ENCODE measurements around the gene RBFOX1. TPM values are rescaled to one million over a fixed set of nuclear protein-coding genes. Genes with fewer than 3 reads are reported as not detected.

RBFOX1 gene
- polyA plus RNA-seq, 1 of the 3 experiments (the other 2 are of a cell fraction) = not detected

GRCh38 chr16:7614021-7614795 lies 281.6 kb downstream of the RBFOX1 start:
- TF ChIP-seq GABPA (IDR thresholded peaks at IDR 0.05; ENCODE audit: low read depth) (no peak), FOXJ3 (CRISPR knock-in tag; IDR thresholded peaks at IDR 0.05) (no peak), SIN3A (IDR thresholded peaks at IDR 0.05; ENCODE audit: borderline replicate concordance, low read depth, low read length) (no peak), RXRA (IDR thresholded peaks at IDR 0.05; ENCODE audit: borderline replicate concordance, low read depth) (no peak), GATA2 (CRISPR knock-in tag; IDR thresholded peaks at IDR 0.05) (no peak), RCOR1 (IDR thresholded peaks at IDR 0.05; ENCODE audit: low read length) (no peak), ZBTB33 (IDR thresholded peaks at IDR 0.05; ENCODE audit: borderline replicate concordance, low read depth) (no peak), CTCF (IDR thresholded peaks at IDR 0.05) (no peak), EP300 (IDR thresholded peaks at IDR 0.05; ENCODE audit: borderline replicate concordance in 1 of 2, low read depth in 1 of 2, low read length in 1 of 2) (no peak), MAX (IDR thresholded peaks at IDR 0.05; ENCODE audit: low read depth) (no peak), REST (IDR thresholded peaks at IDR 0.05; ENCODE audit: low read depth, low read length) (no peak), RFX5 (IDR thresholded peaks at IDR 0.05; ENCODE audit: low read length) (no peak), MXI1 (IDR thresholded peaks at IDR 0.05; ENCODE audit: low read depth, low read length) (no peak), TEAD4 (IDR thresholded peaks at IDR 0.05; ENCODE audit: borderline replicate concordance, insufficient read depth) (no peak), FOSL2 (IDR thresholded peaks at IDR 0.05; ENCODE audit: borderline replicate concordance, low read depth) (no peak), USF1 (IDR thresholded peaks at IDR 0.05; ENCODE audit: borderline replicate concordance, low read depth) (no peak), EZH2phosphoT487 (IDR thresholded peaks at IDR 0.05; ENCODE audit: borderline replicate concordance, low read depth) (no peak), FOXM1 (IDR thresholded peaks at IDR 0.05; ENCODE audit: low read depth) (no peak), ELF1 (IDR thresholded peaks at IDR 0.05) (no peak), SMC3 (IDR thresholded peaks at IDR 0.05; ENCODE audit: low read depth, low read length) (no peak)
- POLR2A ChIA-PET = no interaction called here

More at GRCh38 chr16:7614021-7614795, 281.6 kb downstream of the RBFOX1 start:
- CTCF ChIA-PET = interaction anchor here (0.6 kb wide), 1 partner anchor 275 kb away, joined by 3 read pairs; no protein-coding TSS in a partner anchor
- 38% methylated on average over 7 of the region's 7 CpGs for WGBS (ENCODE audit: low lambda C conversion rate)
- Histone ChIP-seq H4K20me1 (ENCODE audit: insufficient read depth) (no peaks in the 10 kb centered on the region), H3K4me2 (no peak overlapping the region), H3K36me3 (replicated peaks in 1 of 2; ENCODE audit: control insufficient read depth in 1 of 2, insufficient read depth in 2 of 2, low read length in 1 of 2) (no peaks in the 10 kb centered on the region), H3K27me3 (ENCODE audit: insufficient read depth) (no peaks in the 10 kb centered on the region), H3K4me1 (ENCODE audit: control insufficient read depth in 1 of 2, insufficient read depth in 2 of 2, low read depth in 1 of 2, low read length in 1 of 2) (no peaks in the 10 kb centered on the region), H3K9me3 (no peaks in the 10 kb centered on the region), H3F3A (replicated peaks; ENCODE audit: insufficient read depth) (no peaks in the 10 kb centered on the region), H3K79me2 (ENCODE audit: insufficient read depth) (no peaks in the 10 kb centered on the region), H3K9me2 (no peaks in the 10 kb centered on the region), H3K9ac (no peak overlapping the region), H3K4me3 (ENCODE audit: low read depth in 2 of 2, low read length in 1 of 2) (no peak overlapping the region), H2AFZ (ENCODE audit: low read depth) (no peak overlapping the region), H3K27ac (ENCODE audit: low read depth in 2 of 2, low read length in 1 of 2) (no peak overlapping the region)
- DNase-seq = no peak

Data from SK-N-SH (cell line).